Stimulated activated naive CD4-positive, alpha-beta T cell treated with Interleukin-2 at 50 U/mL for 16 hours (primary cell): ENCODE results near the gene MYO15A.

Source experiments
- DNase-seq: peaks from one replicate; lab custom pipeline; 2025; lab: John Stamatoyannopoulos, UW

The MYO15A gene

DNA sequence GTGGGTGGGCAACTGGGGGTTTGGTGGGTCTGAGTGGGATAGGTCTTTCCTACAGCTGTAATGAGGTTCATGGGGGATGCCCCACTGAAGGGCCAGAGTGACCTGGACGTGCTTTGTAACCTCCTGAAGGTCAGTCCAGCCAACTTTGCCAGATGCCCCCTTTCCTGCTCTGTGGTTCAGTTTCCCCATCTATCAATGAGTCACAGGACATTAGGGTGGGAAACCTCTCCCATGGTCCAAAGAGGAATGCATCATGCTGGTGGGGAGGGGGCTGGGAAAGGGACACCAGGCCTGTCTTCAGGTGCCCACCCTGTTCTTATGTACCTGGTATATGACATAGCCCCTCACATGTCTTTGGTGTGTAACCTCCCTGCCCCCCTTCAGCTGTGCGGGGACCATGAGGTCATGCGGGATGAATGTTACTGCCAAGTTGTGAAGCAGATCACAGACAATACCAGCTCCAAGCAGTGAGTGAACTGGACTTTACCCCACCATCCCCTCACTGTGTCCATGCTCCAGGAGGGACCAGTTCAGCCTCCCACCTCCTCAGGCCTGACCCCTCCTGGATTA is 51.1 kb downstream of the MYO15A start:
- DNase-seq, result no peak

DNA sequence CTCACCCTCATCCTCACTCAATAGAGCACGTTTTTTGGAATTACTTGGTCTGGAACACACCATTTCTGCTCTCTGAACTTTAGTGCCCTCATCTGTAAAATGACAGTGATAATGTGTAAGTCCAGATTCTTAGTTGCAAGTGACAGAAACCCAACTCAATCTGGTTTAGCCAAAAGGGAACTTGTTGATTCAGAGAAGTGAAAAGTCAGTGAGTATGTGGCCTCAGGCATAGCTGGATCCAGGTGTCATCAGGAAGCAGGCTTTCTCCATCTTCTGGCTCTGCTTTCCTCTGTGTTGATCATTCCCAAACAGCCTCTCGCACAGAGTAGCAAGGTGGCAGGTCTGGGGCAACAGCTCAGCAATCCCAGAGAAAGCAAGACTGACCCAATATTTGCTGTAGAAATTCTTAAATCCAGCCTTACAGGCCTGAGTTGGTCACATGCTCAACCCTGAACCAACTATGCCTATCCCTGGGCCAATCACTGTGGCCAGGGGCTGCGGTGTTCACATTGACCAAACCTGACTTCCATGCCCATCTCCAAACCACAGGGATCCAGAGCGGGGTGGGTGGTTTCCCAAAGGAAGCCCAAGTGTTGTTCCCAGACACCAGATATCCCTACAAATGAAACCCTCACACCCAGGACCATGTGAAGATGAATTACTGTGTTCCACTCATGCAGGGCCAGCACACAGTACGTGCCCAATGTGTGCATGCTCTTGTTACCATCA is 51.7 kb downstream of the MYO15A start:
- no peak for DNase-seq

DNA sequence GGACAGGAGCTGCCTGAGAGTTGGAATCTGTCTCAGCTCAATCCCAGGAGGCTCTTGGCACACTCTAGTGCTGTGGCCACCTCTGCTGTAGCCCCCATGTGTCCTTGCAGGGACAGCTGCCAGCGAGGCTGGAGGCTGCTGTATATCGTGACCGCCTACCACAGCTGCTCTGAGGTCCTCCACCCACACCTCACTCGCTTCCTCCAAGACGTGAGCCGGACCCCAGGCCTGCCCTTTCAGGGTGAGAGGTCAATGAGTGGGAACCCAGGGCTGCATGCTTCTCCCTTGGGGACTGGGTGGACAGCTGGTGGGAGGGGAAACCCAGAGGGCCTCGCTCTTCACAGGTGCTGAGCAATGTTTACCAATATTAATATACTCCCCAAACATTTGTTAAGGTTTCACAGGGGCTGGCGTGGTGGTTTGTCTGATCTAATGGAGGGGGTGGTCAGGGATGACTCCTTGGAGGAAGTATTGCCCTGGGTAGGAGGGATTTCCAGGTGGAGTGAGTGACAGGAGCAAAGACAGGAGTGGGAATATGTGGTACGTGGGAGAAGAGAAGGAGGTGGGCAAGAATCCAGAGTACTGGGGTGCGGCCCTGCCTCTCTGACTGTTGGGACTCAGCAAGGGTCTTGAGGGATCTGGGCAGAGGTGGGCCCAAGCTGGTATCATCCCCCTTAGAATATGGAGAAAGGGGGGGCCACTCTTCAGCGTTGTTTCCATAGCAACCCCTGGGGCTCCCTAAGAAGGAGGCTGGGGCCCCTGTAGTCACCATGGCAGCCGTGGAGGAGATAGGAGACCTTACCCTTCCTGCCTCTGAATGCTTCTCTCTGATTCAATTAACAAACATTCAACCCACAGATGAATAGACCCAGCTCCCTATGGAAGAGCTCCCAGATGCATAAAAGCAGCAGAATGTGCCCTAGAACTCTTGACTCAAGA is 52.9 kb downstream of the MYO15A start:
- DNase-seq, result no peak

DNA sequence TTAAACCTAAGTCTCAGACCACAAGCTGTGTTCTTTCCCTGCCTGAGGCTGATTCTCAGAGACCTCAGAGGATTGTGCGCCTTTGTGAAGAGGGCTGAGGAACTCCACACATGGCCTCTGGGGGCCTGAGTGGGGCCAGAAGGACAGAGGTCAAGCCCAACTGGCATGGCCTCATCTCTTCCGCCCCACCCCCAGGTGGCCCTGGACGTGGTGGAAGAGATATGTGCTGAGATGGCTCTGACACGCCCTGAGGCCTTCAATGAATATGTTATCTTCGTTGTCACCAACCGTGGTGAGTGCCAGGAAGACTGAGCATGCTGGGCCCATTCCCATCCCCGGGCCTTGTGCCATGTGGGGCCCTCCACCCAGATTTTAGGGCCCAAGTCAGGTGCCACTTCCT is 55.0 kb downstream of the MYO15A start:
- no peak for DNase-seq

DNA sequence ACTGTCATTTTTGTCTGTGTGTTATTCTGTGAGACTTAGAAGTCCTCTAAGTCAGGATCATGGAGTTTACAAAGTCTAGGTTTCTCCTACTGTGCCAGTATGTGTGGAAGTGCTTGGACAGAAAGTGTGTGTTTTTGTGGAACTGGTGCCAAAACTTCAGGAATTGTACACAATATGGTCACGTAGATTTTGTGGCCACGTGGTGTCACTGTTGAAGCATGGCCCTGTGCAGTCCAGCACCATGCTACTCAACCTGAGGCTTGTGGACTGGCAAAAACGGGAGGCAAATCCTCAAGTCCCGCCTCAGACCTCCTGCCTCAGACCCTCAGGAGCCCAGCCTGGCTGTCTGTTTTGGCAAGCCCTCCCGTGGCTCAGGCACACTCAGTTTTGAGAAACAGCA is 58.3 kb downstream of the MYO15A start:
- no peak for DNase-seq

DNA sequence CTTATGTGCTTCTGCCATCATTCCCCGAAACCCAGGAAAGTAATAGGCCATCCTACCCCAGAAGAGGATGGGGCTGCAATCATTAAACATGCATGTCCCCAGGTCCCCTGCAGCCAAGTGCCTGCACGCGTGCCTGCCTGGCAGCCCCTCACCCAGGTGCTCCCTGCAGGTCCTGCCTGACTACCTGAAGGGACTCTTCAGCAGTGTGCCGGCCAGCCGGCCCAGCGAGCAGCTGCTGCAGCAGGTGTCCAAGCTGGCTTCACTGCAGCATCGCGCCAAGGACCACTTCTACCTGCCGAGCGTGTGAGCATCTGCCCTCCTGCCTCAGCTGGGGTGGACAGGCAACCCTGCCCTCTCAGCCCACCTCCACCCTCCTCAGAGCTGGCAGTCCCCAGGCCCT is 58.9 kb downstream of the MYO15A start:
- DNase-seq, result no peak

DNA sequence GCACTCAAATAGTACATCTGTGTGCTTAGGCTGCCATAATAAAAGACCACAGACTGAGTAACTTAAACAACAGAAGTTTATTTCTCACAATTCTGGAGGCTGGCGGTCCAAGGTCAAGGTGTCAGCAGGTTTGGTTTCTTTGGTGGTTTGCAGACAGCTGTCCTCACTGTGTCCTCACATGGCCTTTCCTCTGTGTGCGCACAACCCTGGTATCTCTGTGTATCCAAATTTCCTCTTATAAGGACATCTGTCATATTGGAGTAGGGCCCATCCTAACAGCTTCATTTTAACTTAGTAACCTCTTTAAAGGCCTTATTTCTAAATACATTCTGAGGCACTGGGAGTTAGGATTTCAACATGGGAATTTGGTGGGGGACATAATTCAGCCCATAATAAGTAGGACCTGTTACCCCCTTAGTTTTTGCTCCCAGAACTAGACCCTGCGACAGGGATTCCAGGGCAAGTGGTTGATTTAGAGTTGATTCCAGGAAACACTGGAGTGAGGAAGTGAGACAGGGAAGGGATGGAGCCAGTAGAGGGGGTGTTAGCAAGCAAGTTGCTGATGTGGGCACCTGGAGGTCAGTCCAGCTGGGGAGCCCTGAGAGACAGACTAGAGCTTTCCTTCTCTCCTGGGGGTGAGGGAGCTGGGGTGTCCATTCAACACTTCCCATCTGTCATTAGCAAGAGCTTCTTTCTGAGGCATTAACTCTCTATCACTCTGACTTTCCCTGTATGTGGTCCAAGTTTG is 64.1 kb downstream of the MYO15A start:
- no peak for DNase-seq

DNA sequence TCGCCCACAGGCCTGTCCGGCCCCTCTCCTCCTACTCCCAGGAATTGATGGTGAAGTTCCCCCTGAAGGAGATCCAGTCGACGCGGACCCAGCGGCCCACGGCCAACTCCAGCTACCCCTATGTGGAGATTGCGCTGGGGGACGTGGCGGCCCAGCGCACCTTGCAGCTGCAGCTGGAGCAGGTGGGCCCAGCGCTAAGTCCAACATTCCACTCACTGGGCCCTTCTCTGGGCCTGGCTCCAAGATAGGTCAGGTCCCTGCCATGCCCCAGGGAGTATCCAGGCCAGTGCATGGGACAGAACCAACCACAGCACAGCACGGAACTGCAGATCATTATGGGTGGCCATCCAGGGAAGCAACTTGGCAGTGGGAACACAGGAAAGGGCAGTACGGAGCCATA is 65.2 kb downstream of the MYO15A start:
- no peak for DNase-seq

DNA sequence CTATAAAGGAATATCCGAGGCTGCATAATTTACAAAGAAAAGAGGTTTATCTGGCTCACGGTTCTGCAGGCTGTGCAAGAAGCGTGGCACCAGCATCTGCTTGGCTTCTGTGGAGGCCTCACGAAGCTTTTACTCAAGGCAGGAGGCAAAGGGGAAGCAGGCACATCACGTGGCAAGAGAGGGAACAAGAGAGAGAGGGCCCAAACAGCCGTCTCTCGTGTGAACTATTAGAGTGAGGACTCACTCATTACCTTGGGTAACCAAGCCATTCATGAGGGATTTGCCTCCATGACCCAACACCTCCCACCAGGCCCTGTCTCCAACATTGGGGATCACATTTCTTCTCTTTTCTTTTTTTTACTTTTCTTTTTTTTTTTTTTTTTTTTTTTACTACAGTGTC is 67.6 kb downstream of the MYO15A start:
- DNase-seq, result no peak

DNA sequence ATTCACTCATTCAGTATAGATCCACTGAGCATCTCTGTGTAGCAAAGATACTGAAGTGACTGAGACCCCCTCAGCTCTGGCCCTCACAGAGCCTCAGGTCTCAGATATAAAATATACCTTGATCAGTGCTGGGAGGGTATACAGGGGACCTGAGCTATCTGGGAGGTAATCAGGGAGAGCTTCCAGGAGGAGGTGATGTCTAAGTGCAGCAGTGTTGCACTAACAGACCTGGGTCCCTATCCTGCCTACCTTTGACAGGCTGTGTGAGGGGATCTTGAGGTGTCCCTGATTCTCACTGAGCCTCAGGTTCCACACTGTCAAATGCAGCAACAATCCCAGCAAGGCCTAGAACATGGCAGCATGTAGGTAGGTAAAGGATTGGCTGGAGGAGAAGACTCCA is 68.6 kb downstream of the MYO15A start:
- DNase-seq, result no peak

DNA sequence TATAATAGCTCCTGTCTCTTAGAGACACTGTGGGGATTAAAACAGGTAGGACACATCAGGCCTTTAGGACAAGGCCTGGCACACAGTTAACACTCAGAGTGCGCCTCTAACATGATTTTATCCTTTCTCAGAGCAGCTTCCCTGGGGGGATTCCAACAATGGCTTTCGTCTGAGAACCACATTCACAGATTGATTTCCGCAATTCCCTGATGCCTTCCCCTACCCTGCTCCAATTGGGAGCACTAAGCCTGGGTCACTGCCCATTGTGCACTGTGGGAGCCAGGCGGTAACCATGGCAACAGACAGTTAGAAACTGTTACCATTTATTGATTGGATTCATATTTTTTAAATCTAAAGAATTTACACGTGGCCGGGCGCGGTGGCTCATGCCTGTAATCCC is 69.2 kb downstream of the MYO15A start:
- no peak for DNase-seq

DNA sequence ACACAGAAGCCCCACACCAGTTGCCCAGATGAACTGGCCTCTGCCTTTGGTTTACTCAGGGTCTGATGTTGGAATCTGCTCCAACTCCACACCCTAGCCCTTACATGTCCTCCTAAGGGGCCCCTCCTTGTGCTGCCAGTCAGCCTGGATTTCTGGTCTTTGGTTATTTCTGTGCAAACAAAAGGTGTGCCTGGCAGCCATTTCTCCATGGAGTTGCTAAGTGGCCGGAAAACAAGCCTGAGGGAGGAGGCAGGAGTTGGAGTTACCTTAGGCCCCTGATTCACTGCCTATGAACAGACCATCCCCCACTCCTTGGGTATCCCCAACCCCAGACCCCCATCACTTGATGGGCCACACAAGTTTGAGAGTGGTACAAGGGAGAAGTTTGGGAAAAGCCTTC is 70.6 kb downstream of the MYO15A start:
- no peak for DNase-seq

DNA sequence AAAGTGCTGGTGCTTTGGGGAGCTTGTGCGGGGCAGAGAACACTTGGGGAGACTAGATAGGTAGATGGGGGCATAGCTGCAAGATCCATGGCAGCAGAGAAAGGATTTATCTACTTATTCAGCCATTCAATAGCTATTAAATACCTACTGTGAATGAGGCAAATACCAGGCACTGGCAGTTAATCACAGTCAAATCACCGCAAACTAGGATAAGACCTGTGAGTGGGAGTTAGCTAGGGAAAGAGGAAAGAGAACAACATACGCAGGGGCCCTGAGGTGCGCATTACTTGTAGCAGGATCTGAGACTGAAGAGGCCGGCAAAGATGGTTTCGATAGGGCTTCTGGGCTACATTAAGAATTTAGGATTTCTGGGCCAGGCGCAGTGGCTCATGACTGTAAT is 71.2 kb downstream of the MYO15A start:
- no peak for DNase-seq

DNA sequence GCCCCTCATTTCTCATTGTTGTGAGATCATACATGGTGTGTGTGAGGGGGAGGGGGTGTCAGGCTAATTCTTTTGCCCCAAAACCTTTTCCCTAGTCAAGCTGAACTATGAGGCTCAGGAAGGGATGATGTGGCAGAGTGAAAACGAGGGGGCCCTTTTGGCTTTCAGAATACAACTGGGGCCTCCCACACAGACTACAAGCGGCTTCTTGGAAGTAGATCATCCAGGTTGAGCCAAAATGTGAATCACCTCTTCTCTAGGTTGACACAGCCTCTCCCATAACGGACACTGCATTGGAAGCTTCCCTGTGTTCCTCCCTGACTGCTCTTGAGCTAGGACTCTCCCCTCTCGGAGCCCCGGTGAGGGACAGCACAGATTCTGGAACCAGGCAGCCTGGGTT is 72.8 kb downstream of the MYO15A start:
- DNase-seq, result peak; percentile 60

DNA sequence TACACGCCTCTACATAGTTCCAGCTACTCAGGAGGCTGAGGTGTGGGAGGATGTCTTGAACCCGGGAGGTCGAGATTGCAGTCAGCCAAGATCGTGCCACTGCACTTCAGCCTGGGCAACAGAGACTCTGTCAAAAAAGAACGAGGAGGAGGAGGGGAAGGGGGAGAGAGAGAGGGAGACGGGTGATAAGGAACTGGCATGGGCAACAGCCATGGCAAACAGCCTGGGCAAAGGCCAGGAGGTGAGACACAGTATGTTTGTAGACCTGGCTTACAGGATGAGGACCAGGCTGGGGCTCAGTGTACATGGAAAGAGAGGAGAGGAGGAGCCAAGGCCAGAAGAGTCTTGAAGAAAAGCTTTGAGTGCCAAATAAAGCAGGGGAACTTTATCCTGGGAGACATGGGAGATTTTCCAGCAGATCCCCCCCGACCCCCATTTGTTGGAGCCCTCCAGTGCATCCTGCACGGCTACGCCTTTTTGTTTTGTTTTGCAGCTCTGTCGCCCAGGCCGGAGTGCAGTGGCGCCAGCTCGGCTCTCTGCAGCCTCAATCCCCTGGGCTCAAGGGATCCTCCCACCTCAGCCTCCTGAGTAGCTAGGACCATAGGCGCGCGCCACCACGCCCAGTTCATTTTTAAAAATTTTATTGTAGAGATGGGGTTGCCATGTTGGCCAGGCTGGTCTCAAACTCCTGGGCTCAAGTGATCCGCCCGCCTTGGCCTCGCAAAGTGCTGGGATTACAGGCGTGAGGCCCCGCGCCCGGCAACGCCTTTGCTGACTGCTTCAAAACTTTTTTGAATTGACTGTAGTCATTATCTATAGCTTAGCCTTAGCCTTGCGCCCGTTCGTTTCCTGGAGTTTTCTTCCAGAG is 73.8 kb downstream of the MYO15A start:
- no peak for DNase-seq

DNA sequence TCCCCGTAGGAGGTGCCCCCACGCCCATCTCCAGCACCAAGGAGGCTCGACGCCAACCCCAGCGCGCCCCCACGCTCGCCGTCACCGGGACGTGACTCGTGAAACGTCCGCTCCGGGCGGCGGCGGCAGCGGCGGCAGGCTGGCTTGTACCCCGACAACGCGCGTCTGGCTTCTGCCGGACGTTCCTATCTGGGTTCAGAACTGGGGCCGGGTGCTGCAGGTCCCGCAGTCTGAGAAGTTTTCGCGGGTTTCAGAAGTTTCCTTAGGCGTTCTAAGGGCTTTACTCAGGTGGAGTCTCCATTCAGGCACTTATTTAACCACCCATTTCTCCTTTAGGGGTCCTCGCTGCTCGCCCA is 74.4 kb downstream of the MYO15A start:
- peak; percentile 81 for DNase-seq

DNA sequence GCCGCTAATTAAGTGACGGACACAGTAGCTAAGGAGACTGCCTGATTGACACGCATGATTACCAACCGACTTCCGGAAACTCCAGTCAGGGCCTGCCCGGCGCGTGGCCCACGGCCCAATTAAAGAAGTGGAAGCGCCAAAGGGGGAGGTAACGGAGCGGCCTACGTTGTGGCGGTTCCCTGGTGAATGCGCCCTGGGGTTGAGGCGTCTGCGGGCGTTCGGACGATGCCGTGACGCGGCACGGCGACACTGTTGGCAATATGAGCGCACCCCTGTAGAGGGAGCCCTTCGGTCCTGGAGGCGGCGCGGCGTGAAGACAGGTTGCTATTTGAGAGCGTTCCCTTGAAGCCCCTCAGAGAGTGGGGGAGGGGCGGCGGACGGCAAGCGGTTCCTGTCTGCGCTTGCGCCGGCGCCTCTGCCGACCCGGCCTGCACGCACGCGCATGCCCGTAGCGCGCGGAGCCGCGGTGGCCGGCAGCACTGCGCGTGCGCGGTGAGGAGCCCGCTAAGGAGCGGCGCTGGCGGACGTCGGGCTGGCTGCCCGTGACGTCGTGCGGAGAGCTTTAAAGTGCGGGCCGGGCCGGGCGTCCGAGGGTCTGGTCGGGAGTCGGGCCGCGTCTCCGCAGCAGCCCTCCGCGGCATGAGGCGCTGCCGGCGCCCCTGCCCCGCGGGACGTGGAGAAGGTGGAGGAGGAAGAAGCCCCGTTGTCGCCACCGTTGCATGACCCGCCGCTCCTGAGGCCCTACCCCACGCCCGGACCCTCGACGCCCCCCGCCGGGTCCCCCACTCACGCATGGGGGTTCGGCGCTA is 75.0 kb downstream of the MYO15A start, which contains the start of gene ALKBH5:
TSS of gene ALKBH5 (plus strand) at position 495 of the 809 bp plus-strand sequence. CDS start 416 bp downstream, outside the sequence.
- peak; percentile 97 for DNase-seq

DNA sequence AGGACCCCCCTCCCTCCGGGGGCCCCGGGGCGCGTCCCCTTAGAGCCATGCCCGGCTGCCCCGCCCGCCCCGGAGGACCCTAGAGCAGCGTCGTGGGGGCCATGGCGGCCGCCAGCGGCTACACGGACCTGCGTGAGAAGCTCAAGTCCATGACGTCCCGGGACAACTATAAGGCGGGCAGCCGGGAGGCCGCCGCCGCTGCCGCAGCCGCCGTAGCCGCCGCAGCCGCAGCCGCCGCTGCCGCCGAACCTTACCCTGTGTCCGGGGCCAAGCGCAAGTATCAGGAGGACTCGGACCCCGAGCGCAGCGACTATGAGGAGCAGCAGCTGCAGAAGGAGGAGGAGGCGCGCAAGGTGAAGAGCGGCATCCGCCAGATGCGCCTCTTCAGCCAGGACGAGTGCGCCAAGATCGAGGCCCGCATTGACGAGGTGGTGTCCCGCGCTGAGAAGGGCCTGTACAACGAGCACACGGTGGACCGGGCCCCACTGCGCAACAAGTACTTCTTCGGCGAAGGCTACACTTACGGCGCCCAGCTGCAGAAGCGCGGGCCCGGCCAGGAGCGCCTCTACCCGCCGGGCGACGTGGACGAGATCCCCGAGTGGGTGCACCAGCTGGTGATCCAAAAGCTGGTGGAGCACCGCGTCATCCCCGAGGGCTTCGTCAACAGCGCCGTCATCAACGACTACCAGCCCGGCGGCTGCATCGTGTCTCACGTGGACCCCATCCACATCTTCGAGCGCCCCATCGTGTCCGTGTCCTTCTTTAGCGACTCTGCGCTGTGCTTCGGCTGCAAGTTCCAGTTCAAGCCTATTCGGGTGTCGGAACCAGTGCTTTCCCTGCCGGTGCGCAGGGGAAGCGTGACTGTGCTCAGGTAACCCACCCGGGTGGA is 75.8 kb downstream of the MYO15A start:
- peak; percentile 71 for DNase-seq

DNA sequence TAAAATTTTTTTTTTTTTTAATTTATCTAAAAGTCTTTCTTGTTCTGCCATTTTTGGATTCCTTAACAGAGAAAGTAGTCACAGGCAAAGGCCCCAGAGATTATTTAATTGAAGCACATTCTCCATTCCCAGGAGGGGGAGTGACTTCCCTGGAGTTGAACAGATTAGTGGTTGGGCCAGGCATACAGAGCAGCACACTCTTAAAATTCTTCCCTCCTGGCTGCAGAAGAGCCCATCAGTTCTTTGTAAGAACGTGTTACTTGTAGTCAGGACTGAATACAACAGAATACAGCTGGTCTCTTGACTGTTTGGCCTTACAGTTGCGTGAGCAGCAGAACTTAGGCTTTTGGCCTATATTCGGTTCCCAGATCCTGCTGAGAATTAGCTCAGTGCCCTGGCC is 76.8 kb downstream of the MYO15A start:
- no peak for DNase-seq
